Measurements from ENCODE around the gene FFAR3. TPM values are rescaled to one million over a fixed set of nuclear protein-coding genes. Genes with fewer than 3 reads are reported as not detected.

The FFAR3 gene
- total RNA-seq, 1 experiment from 2014 or later: not detected

DNA sequence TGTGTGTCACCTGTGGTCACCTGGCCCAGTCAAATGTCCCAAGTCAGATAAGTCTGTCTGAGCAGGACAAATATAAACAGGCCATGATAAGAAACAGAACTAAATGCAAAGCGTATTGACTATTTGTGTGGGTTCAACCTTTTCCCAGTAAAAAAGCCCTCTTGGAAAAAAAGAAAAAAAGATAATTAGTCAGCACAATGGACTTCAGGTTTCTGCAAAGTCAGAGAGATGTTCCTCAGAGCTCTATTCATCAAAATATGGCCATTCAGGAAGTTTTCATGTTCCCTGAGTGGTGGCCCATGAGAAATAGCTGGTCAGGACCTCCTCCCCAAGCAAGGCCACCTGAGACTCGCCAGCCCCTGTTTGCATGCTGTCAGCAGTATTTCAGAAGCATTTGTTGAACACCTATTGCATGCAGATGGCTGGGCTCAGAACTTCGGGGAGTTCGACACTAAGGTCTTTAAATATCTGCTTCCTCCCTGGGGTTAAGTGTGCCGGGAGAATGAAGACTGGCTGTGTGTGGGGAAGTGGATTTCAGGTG is 2.7 kb downstream of the FFAR3 start:
- 0 out of 2 replicates have a peak, but pooled peaks cover 6% of the 10 kb centered on the region for H3K27me3 ChIP-seq (ENCODE audit: low read length)
- DNase-seq: no peak
- intact Hi-C loops (cut with micrococcal nuclease): no loop called here
- H3K4me1 ChIP-seq (ENCODE audit: insufficient read depth, low read length): no peaks in the 10 kb centered on the region
- H3K4me3 ChIP-seq (ENCODE audit: low read length): no peak overlapping the region
- H2AFZ ChIP-seq (ENCODE audit: low read length): no peak overlapping the region
- ChIA-PET POLR2A (ENCODE audit: unreplicated experiment) (no interaction called here), CTCF (no interaction called here)
- H3K9me3 ChIP-seq (ENCODE audit: low read length): no peaks in the 10 kb centered on the region
- H3K4me2 ChIP-seq (ENCODE audit: low read length): no peak overlapping the region
- no TSS peak for BruUV-seq (replicated peaks)
- H4K20me1 ChIP-seq (ENCODE audit: low read length): no peaks in the 10 kb centered on the region
- TF ChIP-seq, protein P1, sequence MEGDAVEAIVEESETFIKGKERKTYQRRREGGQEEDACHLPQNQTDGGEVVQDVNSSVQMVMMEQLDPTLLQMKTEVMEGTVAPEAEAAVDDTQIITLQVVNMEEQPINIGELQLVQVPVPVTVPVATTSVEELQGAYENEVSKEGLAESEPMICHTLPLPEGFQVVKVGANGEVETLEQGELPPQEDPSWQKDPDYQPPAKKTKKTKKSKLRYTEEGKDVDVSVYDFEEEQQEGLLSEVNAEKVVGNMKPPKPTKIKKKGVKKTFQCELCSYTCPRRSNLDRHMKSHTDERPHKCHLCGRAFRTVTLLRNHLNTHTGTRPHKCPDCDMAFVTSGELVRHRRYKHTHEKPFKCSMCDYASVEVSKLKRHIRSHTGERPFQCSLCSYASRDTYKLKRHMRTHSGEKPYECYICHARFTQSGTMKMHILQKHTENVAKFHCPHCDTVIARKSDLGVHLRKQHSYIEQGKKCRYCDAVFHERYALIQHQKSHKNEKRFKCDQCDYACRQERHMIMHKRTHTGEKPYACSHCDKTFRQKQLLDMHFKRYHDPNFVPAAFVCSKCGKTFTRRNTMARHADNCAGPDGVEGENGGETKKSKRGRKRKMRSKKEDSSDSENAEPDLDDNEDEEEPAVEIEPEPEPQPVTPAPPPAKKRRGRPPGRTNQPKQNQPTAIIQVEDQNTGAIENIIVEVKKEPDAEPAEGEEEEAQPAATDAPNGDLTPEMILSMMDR (conservative IDR thresholded peaks at IDR 0.05; ENCODE audit: low read depth, low read length): no peak
- TF ChIP-seq EZH2 (IDR thresholded peaks at IDR 0.05; ENCODE audit: low read length, unreplicated experiment) (no peak), EZH2phosphoT487 (IDR thresholded peaks at IDR 0.05; ENCODE audit: borderline replicate concordance, low read length) (no peak)
- H3K9me2 ChIP-seq (replicated peaks; ENCODE audit: low read length): no peaks in the 10 kb centered on the region
- no peak overlapping the region for H3K9ac ChIP-seq (ENCODE audit: low read length)
- H3K27ac ChIP-seq (ENCODE audit: low read length): no peak overlapping the region
- ATAC-seq: no peak
- H3F3A ChIP-seq (ENCODE audit: low read length, unreplicated experiment): no peaks in the 10 kb centered on the region
- no peaks in the 10 kb centered on the region for H3K79me2 ChIP-seq (ENCODE audit: low read length)
- H3K36me3 ChIP-seq (ENCODE audit: low read depth, low read length): no peaks in the 10 kb centered on the region

DNA sequence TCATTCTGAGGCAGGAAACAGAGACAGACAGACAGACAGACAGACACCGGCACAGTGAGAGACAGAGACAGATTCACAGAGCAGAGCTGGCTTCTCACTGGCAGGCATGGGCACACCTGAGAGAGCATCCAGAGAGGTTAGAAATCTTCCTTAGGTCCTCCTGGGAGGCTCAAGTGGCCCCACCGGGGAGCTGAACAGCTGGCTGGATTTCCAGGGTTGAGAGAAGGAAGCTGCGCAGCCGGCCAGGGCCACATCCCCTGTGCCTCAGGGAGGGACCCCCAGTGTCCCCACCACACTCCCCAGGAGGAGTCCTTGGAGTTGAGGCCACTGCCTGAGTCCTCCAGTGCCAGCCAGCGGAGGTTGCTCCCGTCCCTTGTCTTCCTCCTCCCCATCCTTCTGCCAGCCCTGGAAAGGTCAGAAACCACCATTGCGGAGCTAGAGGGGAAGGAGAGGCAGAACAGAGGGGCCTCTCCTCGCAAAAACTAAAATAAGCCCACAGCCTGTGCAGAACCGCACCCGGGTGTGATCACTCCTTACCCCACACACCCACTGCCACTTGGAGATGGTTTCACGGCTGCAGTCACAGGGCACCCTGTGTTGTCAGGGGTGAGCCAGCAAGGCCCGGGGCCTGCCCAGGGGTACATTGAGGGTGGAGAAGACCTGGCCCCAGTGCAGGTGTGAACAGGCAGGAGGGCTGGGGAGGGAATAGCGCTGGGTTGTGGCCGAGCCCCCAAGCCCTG is 4.2 kb downstream of the FFAR3 start:
- no peak overlapping the region for H3K4me3 ChIP-seq (ENCODE audit: low read length)
- H3K27ac ChIP-seq (ENCODE audit: low read length): no peak overlapping the region
- no peaks in the 10 kb centered on the region for H3K79me2 ChIP-seq (ENCODE audit: low read length)
- no peaks in the 10 kb centered on the region for H3K4me1 ChIP-seq (ENCODE audit: insufficient read depth, low read length)
- no peaks in the 10 kb centered on the region for H3F3A ChIP-seq (ENCODE audit: low read length, unreplicated experiment)
- no peaks in the 10 kb centered on the region for H3K9me2 ChIP-seq (replicated peaks; ENCODE audit: low read length)
- no peaks in the 10 kb centered on the region for H3K36me3 ChIP-seq (ENCODE audit: low read depth, low read length)
- H2AFZ ChIP-seq (ENCODE audit: low read length): no peak overlapping the region
- no peak overlapping the region for H3K9ac ChIP-seq (ENCODE audit: low read length)
- H3K4me2 ChIP-seq (ENCODE audit: low read length): no peak overlapping the region
- intact Hi-C loops (cut with micrococcal nuclease): no loop called here
- no peaks in the 10 kb centered on the region for H3K9me3 ChIP-seq (ENCODE audit: low read length)
- POLR2A ChIA-PET (ENCODE audit: unreplicated experiment): no interaction called here
- H4K20me1 ChIP-seq (ENCODE audit: low read length): no peaks in the 10 kb centered on the region
- no peak for DNase-seq
- 0 out of 2 replicates have a peak, but pooled peaks cover 3% of the 10 kb centered on the region for H3K27me3 ChIP-seq (ENCODE audit: low read length)
- ATAC-seq: no peak
- no TSS peak for BruUV-seq (replicated peaks)
- CTCF ChIA-PET: no interaction called here
- TF ChIP-seq, protein P1 (conservative IDR thresholded peaks at IDR 0.05; ENCODE audit: low read depth, low read length): no peak
- no peak for TF ChIP-seq EZH2phosphoT487 (IDR thresholded peaks at IDR 0.05; ENCODE audit: borderline replicate concordance, low read length)
- no peak for TF ChIP-seq EZH2 (IDR thresholded peaks at IDR 0.05; ENCODE audit: low read length, unreplicated experiment)

DNA sequence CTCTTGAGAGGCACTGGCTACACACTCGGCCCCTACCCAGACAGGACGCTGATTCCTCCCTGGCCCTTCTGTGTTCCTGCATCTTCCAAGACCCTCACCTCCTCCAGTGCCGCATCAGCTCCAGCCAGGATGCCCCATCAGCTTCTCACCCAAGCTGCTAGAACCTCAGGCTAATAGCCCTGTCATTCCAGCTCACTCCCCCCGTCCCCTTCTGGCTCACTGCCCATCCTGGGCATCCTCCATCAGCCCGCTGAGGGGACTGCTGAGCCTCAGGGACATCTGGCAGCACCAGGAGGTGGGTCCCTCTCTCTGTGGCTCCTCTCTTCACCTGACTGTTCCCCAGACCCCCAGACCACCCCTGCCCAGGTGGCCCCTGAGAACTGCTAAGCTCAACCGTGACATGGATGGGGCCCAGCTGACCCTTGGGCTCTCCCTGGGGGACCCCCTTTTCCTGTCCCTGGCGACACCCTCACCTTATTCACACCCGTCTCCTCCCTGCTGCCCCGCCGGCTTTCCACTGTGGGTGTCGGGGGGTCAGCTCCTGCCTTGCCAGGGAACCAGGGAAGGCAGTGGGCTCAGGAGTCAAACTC is 4.8 kb downstream of the FFAR3 start:
- H3K27me3 ChIP-seq (ENCODE audit: low read length): no peaks in the 10 kb centered on the region
- H4K20me1 ChIP-seq (ENCODE audit: low read length): no peaks in the 10 kb centered on the region
- no peak overlapping the region for H3K27ac ChIP-seq (ENCODE audit: low read length)
- H3K4me1 ChIP-seq (ENCODE audit: insufficient read depth, low read length): no peaks in the 10 kb centered on the region
- POLR2A ChIA-PET (ENCODE audit: unreplicated experiment): no interaction called here
- H3K4me3 ChIP-seq (ENCODE audit: low read length): no peak overlapping the region
- TF ChIP-seq, protein P1 (conservative IDR thresholded peaks at IDR 0.05; ENCODE audit: low read depth, low read length): no peak
- TF ChIP-seq EZH2phosphoT487 (IDR thresholded peaks at IDR 0.05; ENCODE audit: borderline replicate concordance, low read length) (no peak), EZH2 (IDR thresholded peaks at IDR 0.05; ENCODE audit: low read length, unreplicated experiment) (no peak)
- no peak for DNase-seq
- H3K4me2 ChIP-seq (ENCODE audit: low read length): no peak overlapping the region
- H2AFZ ChIP-seq (ENCODE audit: low read length): no peak overlapping the region
- H3K36me3 ChIP-seq (ENCODE audit: low read depth, low read length): no peaks in the 10 kb centered on the region
- H3K9me3 ChIP-seq (ENCODE audit: low read length): no peaks in the 10 kb centered on the region
- no TSS peak for BruUV-seq (replicated peaks)
- intact Hi-C loops (cut with micrococcal nuclease): no loop called here
- ATAC-seq: no peak
- no peaks in the 10 kb centered on the region for H3K9me2 ChIP-seq (replicated peaks; ENCODE audit: low read length)
- no peaks in the 10 kb centered on the region for H3F3A ChIP-seq (ENCODE audit: low read length, unreplicated experiment)
- no peak overlapping the region for H3K9ac ChIP-seq (ENCODE audit: low read length)
- CTCF ChIA-PET: no interaction called here
- H3K79me2 ChIP-seq (ENCODE audit: low read length): no peaks in the 10 kb centered on the region
